Right forelimb (tissue), 1 donor: ENCODE measurements around the gene COA5.
A peak's percentile ranks its signal among the peaks of the same experiment; 100 is the strongest.

Experiments used
- DNase-seq: peaks from one replicate; pipeline ENCODE4 v3.0.0-alpha.2; 2018

Gene COA5

DNA sequence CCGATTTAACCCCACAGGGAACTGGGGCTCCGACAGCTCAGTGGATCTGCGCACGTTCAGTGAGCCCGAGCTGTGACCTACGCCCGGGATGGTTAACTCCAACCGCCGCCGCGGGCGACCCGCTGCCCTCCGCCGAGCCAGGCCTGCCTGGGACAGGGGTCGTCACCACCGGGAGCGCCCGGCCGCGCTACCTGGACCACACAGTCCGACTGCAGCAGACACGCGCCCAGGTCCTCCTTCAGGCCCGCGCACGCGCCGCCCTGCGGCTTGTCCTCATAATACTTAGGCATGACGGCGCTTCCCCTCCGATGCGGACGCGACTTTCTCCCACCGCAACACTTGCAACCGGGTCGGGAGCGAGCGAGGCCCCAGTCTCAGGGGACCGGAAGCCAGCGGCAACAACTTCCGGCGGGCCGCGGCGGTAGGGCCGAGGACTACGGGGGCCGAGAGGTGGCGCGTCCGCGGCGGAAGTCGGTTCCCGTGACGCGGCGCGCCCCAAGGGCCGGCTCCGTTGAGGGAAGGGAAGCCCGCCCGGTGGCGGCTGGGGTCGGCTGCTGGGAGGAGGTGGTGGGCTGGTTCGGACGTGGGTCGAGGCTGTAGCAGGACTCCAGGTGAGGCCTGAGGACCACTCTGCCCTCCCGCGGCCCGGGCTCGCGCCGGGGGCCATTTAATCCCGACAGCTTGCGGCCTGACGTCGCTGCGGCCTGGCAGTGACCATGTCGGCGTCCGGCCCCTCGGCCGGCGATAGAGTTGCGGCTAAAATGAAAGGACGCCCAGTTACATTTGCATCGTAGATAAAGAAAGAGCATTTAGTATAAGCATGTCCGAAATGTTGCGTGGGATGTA lies at the start of gene COA5, which contains the start of gene UNC50:
COA5 (minus strand) TSS at position 397 of the 846 bp plus-strand sequence; CDS start at position 290, 107 bp downstream.
UNC50 (plus strand) TSS at position 474 of the 846 bp plus-strand sequence. CDS start 1,171 bp downstream, outside the sequence.
- DNase-seq, result peak; percentile 92

DNA sequence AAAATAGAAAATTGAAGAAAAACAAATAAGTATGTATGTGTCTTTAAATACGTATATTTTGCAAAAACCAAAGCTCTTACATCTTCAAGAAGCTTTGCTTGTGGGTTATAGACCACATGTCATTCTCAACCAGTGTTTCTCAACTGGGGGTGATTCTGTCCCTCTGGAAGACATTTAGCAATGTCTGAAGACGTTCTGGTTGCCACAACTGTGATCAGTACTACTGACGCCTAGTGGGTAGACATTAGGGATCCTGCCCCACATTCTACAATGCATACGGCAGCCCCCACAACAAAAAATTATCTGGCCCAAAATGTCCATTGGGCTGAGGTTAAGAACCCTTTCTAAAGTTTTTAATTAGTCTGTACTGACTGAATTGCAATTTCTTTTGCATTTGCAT lies 48.5 kb upstream of the COA5 start:
- DNase-seq, result no peak

DNA sequence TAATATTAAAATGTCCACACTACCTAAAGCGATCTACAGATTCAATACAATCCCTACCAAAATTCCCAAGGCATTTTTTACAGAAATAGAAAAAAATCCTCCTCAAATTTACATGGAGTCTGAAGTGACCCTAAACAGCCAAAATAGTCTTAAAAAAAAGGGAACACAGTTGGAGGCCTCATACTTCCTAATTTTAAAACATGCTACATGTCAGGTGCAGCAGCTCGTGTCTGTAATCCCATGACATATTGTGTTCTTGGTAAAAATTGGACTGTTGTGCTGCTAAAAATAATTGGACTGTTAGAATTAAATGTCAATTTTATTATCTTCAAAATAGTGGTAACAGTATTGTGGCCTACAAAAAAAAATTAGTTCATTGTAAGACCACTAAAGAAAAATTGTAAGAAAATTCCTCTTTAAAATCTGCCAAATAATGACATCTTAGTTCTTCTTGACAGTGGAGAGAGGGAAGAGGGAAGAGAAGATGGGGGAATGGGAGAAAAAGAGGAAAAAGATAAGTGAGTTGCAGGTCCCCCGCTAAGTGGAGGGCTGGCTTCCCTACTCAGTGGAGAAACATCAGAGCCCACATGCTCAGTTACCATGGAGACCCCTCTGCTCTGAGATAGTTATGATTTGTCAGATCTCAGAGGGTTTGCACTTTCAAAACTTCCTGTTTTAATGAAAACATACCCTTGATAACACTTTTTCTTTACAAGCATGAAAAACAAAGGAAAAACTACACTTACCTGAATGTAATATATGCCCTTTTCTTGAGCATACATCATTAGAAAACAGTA lies 46.6 kb upstream of the COA5 start:
- DNase-seq, result no peak

GRCh38 chr2:98650998-98651397 lies 42.7 kb upstream of the COA5 start:
- DNase-seq, result no peak

DNA sequence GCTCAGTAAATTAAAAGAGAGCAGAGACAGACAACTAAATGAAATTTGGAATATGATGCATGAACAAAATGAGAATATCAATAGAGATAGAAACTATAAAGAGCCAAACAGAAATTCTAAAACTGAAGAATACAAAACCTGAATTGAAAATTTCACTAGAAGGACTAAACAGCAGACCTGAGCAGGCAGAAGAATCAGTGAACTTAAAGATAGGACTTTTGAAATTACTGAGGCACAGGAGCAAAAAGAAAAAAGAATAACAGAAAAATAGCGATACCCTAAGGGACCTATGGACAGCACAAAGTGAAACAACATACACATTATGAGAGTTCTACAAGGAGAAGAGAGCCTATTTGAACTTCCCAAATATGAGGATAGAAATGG lies 41.7 kb upstream of the COA5 start:
- DNase-seq, result no peak

DNA sequence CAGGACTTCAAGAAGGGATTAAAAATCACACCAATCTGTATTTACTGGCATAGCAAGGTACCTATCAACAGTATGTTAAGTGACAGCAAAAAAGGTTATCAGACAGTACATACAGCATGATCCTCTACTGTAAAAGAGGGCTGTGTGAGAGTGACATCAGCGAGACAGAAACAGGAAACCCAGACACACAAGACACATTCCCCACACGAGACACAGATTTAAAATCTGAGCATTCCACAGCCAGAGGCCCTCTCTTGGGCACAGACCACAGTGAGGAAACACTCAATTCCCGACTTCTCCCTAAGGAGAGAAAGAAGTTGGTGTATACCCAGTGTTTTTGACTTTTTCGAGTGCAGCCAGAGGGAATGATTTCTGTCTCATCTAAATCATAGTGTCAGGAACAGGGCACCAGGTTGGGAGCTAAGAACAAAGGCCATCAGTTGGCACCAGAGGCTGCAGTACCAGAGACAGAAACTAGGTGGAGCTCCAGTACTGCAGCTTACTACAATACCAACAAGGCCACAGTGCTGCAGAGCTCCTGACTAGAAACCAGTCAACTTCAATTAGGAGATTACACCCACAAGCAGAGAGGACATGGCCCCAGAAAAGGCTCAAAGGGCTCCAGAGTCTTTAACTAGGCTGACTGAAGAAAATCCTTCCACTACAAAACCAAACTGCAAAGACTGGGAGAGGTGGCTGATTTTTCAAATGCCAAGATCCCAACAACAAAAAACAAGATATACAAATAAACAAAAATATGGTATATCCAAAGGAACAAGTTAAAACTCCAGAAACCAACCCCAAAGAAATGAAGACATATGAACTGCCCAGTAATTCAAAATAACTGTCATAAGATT lies 41.1 kb upstream of the COA5 start:
- DNase-seq, result peak; percentile 86

- DNase-seq, result no peak
These were observed 40.1 kb upstream of the COA5 start for GRCh38 chr2:98648451-98648850.

DNA sequence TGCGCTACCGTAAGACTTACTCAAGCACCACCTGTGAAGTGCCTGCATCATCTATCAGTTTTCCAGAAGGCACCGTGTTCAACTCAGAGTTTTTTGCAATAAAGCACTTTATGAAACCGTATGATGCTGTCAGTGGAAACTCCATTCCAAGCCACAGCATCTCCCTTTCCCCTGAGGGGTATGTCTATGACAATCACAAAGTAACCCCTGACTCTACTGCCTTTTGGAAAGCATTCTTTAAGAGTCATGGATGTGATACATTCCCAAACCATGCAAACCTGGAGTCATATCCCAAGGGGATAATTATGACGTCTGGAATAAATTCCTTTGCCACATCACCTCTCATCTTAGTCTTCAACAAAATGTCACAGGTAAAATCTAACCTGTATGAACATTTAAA lies 39.3 kb upstream of the COA5 start:
- DNase-seq, result no peak

GRCh38 chr2:98643496-98644100 lies 35.3 kb upstream of the COA5 start:
- DNase-seq, result no peak

GRCh38 chr2:98637401-98638147 lies 29.3 kb upstream of the COA5 start:
- DNase-seq, result no peak

DNA sequence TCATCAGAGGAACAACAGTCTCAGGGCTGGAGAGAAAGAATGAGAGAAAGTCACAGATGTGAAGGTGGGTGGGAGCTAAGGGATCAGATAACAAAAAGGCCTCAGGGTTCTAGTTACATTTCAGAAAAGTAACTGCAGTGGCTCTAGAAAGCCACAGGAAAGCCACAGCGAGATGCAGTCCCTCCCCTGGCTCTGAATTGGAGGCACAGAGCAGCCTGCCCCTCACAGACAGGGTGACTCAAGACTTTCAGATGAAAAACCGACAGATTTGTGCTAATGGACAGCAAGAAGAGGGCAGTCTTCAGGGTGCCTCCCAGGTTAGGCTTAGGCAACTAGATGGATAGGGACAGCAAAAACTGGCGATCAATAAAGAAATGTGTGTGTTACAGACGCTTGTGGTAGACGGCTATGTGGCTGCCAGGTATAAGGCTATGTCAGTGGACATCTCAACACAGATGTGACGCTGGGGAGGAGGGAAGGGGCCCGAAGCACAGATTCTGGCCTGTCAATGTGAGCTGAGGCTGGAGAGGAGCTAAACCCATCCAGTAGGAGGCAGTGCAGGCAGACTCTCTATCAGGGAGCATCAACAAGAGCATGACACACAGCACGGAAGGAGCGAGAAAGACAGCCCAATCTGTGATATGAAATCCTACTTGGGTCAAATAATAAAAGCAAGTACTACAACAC lies 26.2 kb upstream of the COA5 start:
- DNase-seq, result no peak

- no peak for DNase-seq
These were observed 24.0 kb upstream of the COA5 start for GRCh38 chr2:98632351-98632750.

- DNase-seq, result no peak
These were observed 15.3 kb upstream of the COA5 start for GRCh38 chr2:98623657-98624056.

DNA sequence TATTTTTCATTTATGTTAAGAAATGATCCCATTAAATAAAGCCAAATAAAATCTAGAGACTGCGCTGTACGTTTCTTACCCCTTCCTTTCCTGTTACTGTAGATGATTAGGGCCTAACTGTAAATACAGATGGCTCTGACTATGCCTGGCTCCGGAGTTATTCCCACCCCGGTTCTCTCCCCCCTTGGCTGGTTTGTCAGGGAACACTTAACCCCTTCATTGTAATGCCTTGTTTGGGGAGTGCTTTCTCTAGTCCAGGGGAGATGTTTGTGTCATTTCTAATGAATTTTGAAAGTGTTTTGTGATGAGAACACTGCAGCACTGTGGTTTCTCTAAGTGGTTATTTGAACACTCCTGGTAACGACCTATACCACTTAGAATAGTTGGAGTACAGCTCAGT lies 8.8 kb upstream of the COA5 start:
- no peak for DNase-seq

GRCh38 chr2:98615481-98615880 lies 7.2 kb upstream of the COA5 start:
- DNase-seq, result no peak

GRCh38 chr2:98614024-98614739 lies 5.9 kb upstream of the COA5 start:
- DNase-seq, result no peak

GRCh38 chr2:98608962-98609604 lies 771 bp upstream of the COA5 start:
- peak; percentile 68 for DNase-seq

DNA sequence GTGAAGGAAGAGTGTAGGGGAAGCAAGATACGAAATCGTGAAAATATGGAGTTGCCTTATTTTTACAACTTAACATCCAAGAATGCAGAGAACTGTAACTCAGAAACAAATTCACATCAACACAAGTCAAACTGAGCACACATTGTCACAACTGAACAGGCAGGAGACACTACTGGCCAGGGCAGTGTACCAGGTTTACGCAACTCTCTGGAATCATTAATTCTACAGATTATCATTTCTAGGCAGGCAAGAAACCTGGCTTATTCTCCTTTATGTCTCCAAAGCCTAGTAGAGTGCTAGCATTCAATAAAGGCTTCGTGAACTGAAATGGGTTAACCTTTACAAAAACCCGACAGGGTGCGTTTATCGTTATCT lies 584 bp downstream of the COA5 start:
- DNase-seq, result no peak

GRCh38 chr2:98607104-98607503 lies 1.2 kb downstream of the COA5 start:
- DNase-seq, result no peak

DNA sequence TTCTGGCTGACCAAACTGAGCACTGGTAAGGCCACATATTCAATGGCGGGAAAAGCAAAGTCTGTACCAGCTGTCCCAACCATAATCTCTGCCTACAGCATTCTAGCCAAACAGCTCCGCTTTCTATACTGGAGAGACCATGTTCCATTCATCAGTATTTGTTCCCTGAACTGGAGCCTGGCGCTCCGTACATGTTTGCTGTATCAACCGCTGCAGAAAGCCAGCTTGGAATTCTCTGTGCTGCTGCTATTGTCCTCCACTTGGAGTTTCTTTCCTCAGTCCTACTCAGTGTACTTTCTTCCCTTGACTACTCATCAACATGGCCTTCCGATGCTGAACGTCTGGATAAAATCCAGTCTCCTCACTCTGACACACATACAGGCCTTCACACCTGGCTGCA lies 1.9 kb downstream of the COA5 start:
- no peak for DNase-seq
